K562 (cell line): Measurements from ENCODE around the gene ARHGAP9. TPM values are rescaled to one million over a fixed set of nuclear protein-coding genes. Genes with fewer than 3 reads are reported as not detected.

Experiments used
- ARHGAP35 ChIP-seq: fragments of 450-650 bp; IDR thresholded peaks from 2 replicates; pipeline ENCODE4 v1.6.1; 2018; ENCODE audit not compliant: partially characterized antibody
- CEBPG ChIP-seq, 3 experiments: fragments of 200-800 bp in 1 of 3; sonication (Bioruptor generic) in 1 of 3; sonication (generic) in 1 of 3; formaldehyde crosslinking in 1 of 3; IDR thresholded peaks in 2 of 3; conservative IDR thresholded peaks in 1 of 3; 2 replicates each; pipeline versions ENCODE4 v1.6.1 to v1.8.0; 2016 to 2022; ENCODE audit warnings: missing compliant biosample characterization in 2 of 3, missing genetic modification characterization in 2 of 3, mild to moderate bottlenecking in 1 of 3, missing genetic modification reagents in 1 of 3
- EHMT2 ChIP-seq: fragments of 450-650 bp; IDR thresholded peaks from 2 replicates; pipeline ENCODE4 v1.6.1; 2018; ENCODE audit warnings: antibody characterized with exemption
- FIP1L1 ChIP-seq: fragments of 200-400 bp; formaldehyde crosslinking; IDR thresholded peaks from 2 replicates; pipeline ENCODE4 v1.6.1; 2018; ENCODE audit warnings: mild to moderate bottlenecking, low read depth, low read length; ENCODE audit not compliant: poor library complexity, severe bottlenecking
- HDAC3 ChIP-seq: fragments of 450-650 bp; IDR thresholded peaks from 2 replicates; pipeline ENCODE4 v1.6.1; 2018; ENCODE audit warnings: borderline replicate concordance, mild to moderate bottlenecking, moderate library complexity; ENCODE audit not compliant: partially characterized antibody
- NCOR1 ChIP-seq: fragments of 450-650 bp; IDR thresholded peaks from 2 replicates; pipeline ENCODE4 v1.6.1; 2016; ENCODE audit warnings: mild to moderate bottlenecking, moderate library complexity
- PTRF ChIP-seq: fragments of 450-650 bp; IDR thresholded peaks from 2 replicates; pipeline ENCODE4 v1.6.1; 2016; ENCODE audit warnings: mild to moderate bottlenecking, missing genetic modification characterization, missing compliant biosample characterization
- RREB1 ChIP-seq: fragments of 250-450 bp; sonication (Bioruptor Pico); IDR thresholded peaks from 2 replicates; pipeline ENCODE4 v1.4.0; 2020
- RUNX1 ChIP-seq: sonication (generic); IDR thresholded peaks from 2 replicates; pipeline ENCODE4 v1.6.1; 2016; ENCODE audit warnings: antibody characterized with exemption, low read depth
- ZNF589 ChIP-seq: fragments of 200-800 bp; sonication (Bioruptor generic); IDR thresholded peaks from 2 replicates; pipeline ENCODE4 v1.6.1; 2016; ENCODE audit warnings: low read depth, missing genetic modification characterization, missing compliant biosample characterization
- ZNF592 ChIP-seq: fragments of 450-650 bp; IDR thresholded peaks from 2 replicates; pipeline ENCODE4 v1.6.1; 2017; ENCODE audit warnings: antibody characterized with exemption, mild to moderate bottlenecking
- ZNF740 ChIP-seq, 3 experiments: fragments of 200-800 bp in 1 of 3; sonication (Bioruptor generic) in 1 of 3; sonication (generic) in 1 of 3; formaldehyde crosslinking in 1 of 3; IDR thresholded peaks; 2 replicates each; pipeline versions ENCODE4 v1.6.1 to v1.8.0; 2016 to 2022; ENCODE audit warnings: mild to moderate bottlenecking in 2 of 3, missing compliant biosample characterization in 2 of 3, missing genetic modification characterization in 2 of 3, missing genetic modification reagents in 1 of 3
- ZNF76 ChIP-seq: fragments of 250-450 bp; sonication (Bioruptor Pico); IDR thresholded peaks from 2 replicates; pipeline ENCODE4 v1.4.0; 2020; ENCODE audit warnings: mild to moderate bottlenecking, moderate library complexity, borderline replicate concordance
- polyA plus RNA-seq, 8 experiments: library from polyadenylated mRNA; depleted of rRNA in 4 of 8; stranded (reverse) in 5 of 8; unstranded in 3 of 8; fragments of >200 nt; fragmentation: Nextera tagmentation in 2 of 8; fragmentation: Illumina TruSeq in 1 of 8; extraction: Ambion mirVana in 2 of 8; extraction: Trizol in 1 of 8; gene quantifications; 2 replicates each; pipeline versions ENCODE4 v1.2.1 to v1.2.3, GENCODE V29; 2011 to 2014; ENCODE audit warnings: inconsistent platforms in 1 of 8, missing spikeins in 1 of 8
- total RNA-seq, 7 experiments: library from RNA; depleted of rRNA in 6 of 7; stranded (reverse); fragments of >200 nt in 6 of 7; fragmentation: Illumina TruSeq in 2 of 7; extraction: Trizol in 2 of 7; gene quantifications; 2 replicates each; pipeline versions ENCODE4 v1.2.1 to v1.2.3, GENCODE V29; 2011 to 2021; ENCODE audit warnings: low replicate concordance in 1 of 7

Gene ARHGAP9
- total and polyA plus RNA-seq, 9 of the 15 experiments (the other 6 are each of a cell fraction or from before 2014, with no cell fraction given), result 1.5 to 10.2 (median 5.1) TPM

- TF ChIP-seq ARHGAP35, result no peak
- peak; percentile 83 for TF ChIP-seq ZNF592
- no peak; the same call in 1 of the 2 replicates for TF ChIP-seq NCOR1
- peak; percentile 57; the same call in 1 of the 2 replicates for TF ChIP-seq ZNF76 (CRISPR knock-in tag)
- no peak for TF ChIP-seq FIP1L1
- peak; percentile 90 for TF ChIP-seq RREB1 (CRISPR knock-in tag)
- no peak for TF ChIP-seq RUNX1
- TF ChIP-seq CEBPG (CRISPR knock-in tag; IDR thresholded peaks at IDR 0.05), result peak; percentile 100
- TF ChIP-seq CEBPG (tag; conservative IDR thresholded peaks at IDR 0.05 in 1 of 2, IDR thresholded peaks at IDR 0.05 in 1 of 2), result peak; percentile 91 to 99
- peak; percentile 99 for TF ChIP-seq ZNF740 (CRISPR knock-in tag; IDR thresholded peaks at IDR 0.05)
- peak in 1 of 2 experiments; percentile 95; a peak in 3 of 4 replicates for TF ChIP-seq ZNF740 (tag; IDR thresholded peaks at IDR 0.05)
- peak; percentile 76 for TF ChIP-seq ZNF589
- TF ChIP-seq EHMT2, result peak; percentile 10; the same call in 1 of the 2 replicates
- TF ChIP-seq HDAC3, result peak; percentile 39
- TF ChIP-seq PTRF (tag), result no peak
These were observed 24.9 kb downstream of the ARHGAP9 start, which contains the start of gene INHBE (continued) for GRCh38 chr12:57454566-57455373.
